Right ventricle myocardium inferior (tissue), 1 donor: ENCODE measurements around the gene SPINT1. TPM values are rescaled to one million over a fixed set of nuclear protein-coding genes. Genes with fewer than 3 reads are reported as not detected.
A peak's percentile ranks its signal among the peaks of the same experiment; 100 is the strongest.

Experiments
- ATAC-seq: fragments of 200-7000 bp; cut with Tn5 transposase; one replicate; pipeline ENCODE4 v1.9.1; 2020; ENCODE audit warnings: mild to moderate bottlenecking, moderate library complexity
- DNase-seq: peaks from one replicate; pipeline ENCODE4 v3.0.0; 2021; ENCODE audit errors: missing footprints
- intact Hi-C: fragments of 100-400 bp; cut with DNase I; formaldehyde crosslinking; loops from one replicate; pipeline ENCODE4 v1.11.0; 2022
- total RNA-seq: library from RNA; stranded (reverse); fragmentation: NEBNext Ultra II Directional; extraction: Animal tissue kit (Norgen Biotek cat#: 25700); gene quantifications from one replicate; pipeline ENCODE4 v1.2.1, GENCODE V29; 2021
- donor health status: DM: no; HTN: yes; CAD: no; lungs with severe emphysema.

The SPINT1 gene
- total RNA-seq, 1 donor from 2014 or later = 2.0 TPM

GRCh38 chr15:40825661-40826422 lies 18.0 kb upstream of the SPINT1 start:
- DNase-seq (no peak), ATAC-seq (no peak)
- intact Hi-C loops = no loop called here

GRCh38 chr15:40826423-40827075 lies 17.3 kb upstream of the SPINT1 start:
- intact Hi-C loops = no loop called here
- DNase-seq = no peak
- no peak for ATAC-seq

GRCh38 chr15:40828447-40829036 lies 15.3 kb upstream of the SPINT1 start, which contains the start of gene PPP1R14D:
PPP1R14D (minus strand) TSS chr15:40828708; CDS start chr15:40828641, 67 bp downstream.
- ATAC-seq = no peak
- intact Hi-C loops = no loop called here

GRCh38 chr15:40829115-40829514 lies 14.7 kb upstream of the SPINT1 start:
- intact Hi-C loops = no loop called here
- no peak for ATAC-seq
- DNase-seq = no peak

More at GRCh38 chr15:40828447-40829036, 15.3 kb upstream of the SPINT1 start, which contains the start of gene PPP1R14D:
- DNase-seq = no peak

GRCh38 chr15:40830884-40831283 lies 13.0 kb upstream of the SPINT1 start:
- ATAC-seq = no peak
- no peak for DNase-seq
- intact Hi-C loops = no loop called here

GRCh38 chr15:40831861-40832260 lies 12.0 kb upstream of the SPINT1 start:
- no peak for DNase-seq

GRCh38 chr15:40832903-40833302 lies 10.9 kb upstream of the SPINT1 start:
- no peak for DNase-seq
- ATAC-seq = no peak
- intact Hi-C loops = no loop called here

More at GRCh38 chr15:40831861-40832260, 12.0 kb upstream of the SPINT1 start:
- intact Hi-C loops = no loop called here
- ATAC-seq = no peak

- ATAC-seq = no peak
- intact Hi-C loops = no loop called here
- no peak for DNase-seq
These were observed 7.8 kb upstream of the SPINT1 start for GRCh38 chr15:40836020-40836419.

GRCh38 chr15:40838756-40839155 lies 5.1 kb upstream of the SPINT1 start:
- DNase-seq (no peak), ATAC-seq (no peak)
- intact Hi-C loops = no loop called here

GRCh38 chr15:40841741-40842140 lies 2.1 kb upstream of the SPINT1 start:
- no peak for DNase-seq
- ATAC-seq = no peak
- intact Hi-C loops = no loop called here

- intact Hi-C loops = no loop called here
- no peak for ATAC-seq
- no peak for DNase-seq
These were observed 475 bp upstream of the SPINT1 start for GRCh38 chr15:40843261-40843884.

- intact Hi-C loops = no loop called here
- ATAC-seq = no peak
- DNase-seq = peak; percentile 76
These were observed 815 bp downstream of the SPINT1 start for GRCh38 chr15:40844696-40845030.

- intact Hi-C loops = no loop called here
- no peak for DNase-seq
- no peak for ATAC-seq
These were observed 1.2 kb downstream of the SPINT1 start for GRCh38 chr15:40845036-40845435.

GRCh38 chr15:40845511-40846284 lies 1.9 kb downstream of the SPINT1 start:
- DNase-seq = no peak
- intact Hi-C loops = no loop called here
- ATAC-seq = no peak

GRCh38 chr15:40846841-40847222 lies 3.0 kb downstream of the SPINT1 start:
- DNase-seq (no peak), ATAC-seq (no peak)
- intact Hi-C loops = no loop called here

GRCh38 chr15:40847223-40847961 lies 3.5 kb downstream of the SPINT1 start:
- DNase-seq (peak; percentile 81), ATAC-seq (peak; percentile 77)
- intact Hi-C loops = no loop called here

GRCh38 chr15:40850576-40851112 lies 6.8 kb downstream of the SPINT1 start:
- intact Hi-C loops = no loop called here

GRCh38 chr15:40852529-40852928 lies 8.7 kb downstream of the SPINT1 start:
- DNase-seq = no peak
- no peak for ATAC-seq
- intact Hi-C loops = no loop called here

More at GRCh38 chr15:40850576-40851112, 6.8 kb downstream of the SPINT1 start:
- DNase-seq = no peak
- no peak for ATAC-seq
